LNCaP clone FGC (cell line): ENCODE results near the gene SORCS3.

Source experiments
- DNase-seq: peaks from one replicate; pipeline ENCODE4 v3.0.0-alpha.2; 2011; ENCODE audit warnings: low read depth
- H3K4me3 ChIP-seq: 2 replicates; pipeline ENCODE4 v1.5.1; 2011; ENCODE audit warnings: mild to moderate bottlenecking, low read depth, low read length, control low read depth
- CTCF ChIP-seq: IDR thresholded peaks from 2 replicates; pipeline ENCODE4 v1.5.1; 2012; ENCODE audit warnings: mild to moderate bottlenecking; ENCODE audit not compliant: control insufficient read depth, insufficient read depth; ENCODE audit errors: extremely low read depth

The SORCS3 gene

GRCh38 chr10:104957178-104957841, 316.2 kb downstream of the SORCS3 start:
- no peak for DNase-seq
- no peak overlapping the region for H3K4me3 ChIP-seq
- no peak for TF ChIP-seq CTCF

GRCh38 chr10:104966563-104967297, 325.6 kb downstream of the SORCS3 start:
- no peak for DNase-seq
- H3K4me3 ChIP-seq = no peak overlapping the region
- no peak for TF ChIP-seq CTCF

DNA sequence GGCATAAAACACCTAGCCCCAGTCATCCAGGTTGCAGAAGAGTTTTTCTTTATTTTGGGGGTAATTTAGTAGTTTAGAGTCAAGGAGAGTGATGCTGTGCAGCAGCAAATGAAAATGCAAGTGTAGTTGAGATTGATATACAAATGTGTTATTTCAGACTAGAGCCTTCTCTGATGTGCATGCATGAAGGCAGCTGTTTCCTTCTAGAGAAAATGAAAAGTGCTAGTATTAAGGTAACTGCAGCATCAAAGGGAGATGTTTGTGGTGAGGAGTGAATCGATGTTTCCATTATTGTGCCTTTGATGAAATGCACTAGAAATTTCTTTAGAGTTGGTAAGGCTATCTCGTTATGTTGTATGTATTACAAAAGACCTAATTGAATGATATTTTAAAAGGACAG, 339.3 kb downstream of the SORCS3 start:
- DNase-seq = no peak
- H3K4me3 ChIP-seq = no peak overlapping the region
- no peak for TF ChIP-seq CTCF

GRCh38 chr10:104981995-104982394, 340.9 kb downstream of the SORCS3 start:
- no peak for DNase-seq
- H3K4me3 ChIP-seq = no peak overlapping the region
- TF ChIP-seq CTCF = no peak

GRCh38 chr10:104988686-104989085, 347.6 kb downstream of the SORCS3 start:
- no peak overlapping the region for H3K4me3 ChIP-seq
- TF ChIP-seq CTCF = no peak
- no peak for DNase-seq

GRCh38 chr10:104989880-104990279, 348.8 kb downstream of the SORCS3 start:
- DNase-seq = no peak

More at GRCh38 chr10:104989880-104990279, 348.8 kb downstream of the SORCS3 start:
- TF ChIP-seq CTCF = no peak
- H3K4me3 ChIP-seq = no peak overlapping the region
